Keratinocyte (primary cell): ENCODE measurements around the gene TMEM31. TPM values are rescaled to one million over a fixed set of nuclear protein-coding genes. Genes with fewer than 3 reads are reported as not detected.

Experiments used
- DNase-seq: peaks from one replicate; pipeline ENCODE4 v3.0.0-alpha.2; 2011; ENCODE audit warnings: low read depth, missing footprints, low spot score
- FAIRE-seq: peaks from 2 replicates; lab custom pipeline; 2011; peaks lifted over from hg19 to GRCh38; lab: Jason Lieb, UNC
- H2AFZ ChIP-seq: 2 replicates; pipeline ENCODE4 v1.6.0; 2012; ENCODE audit warnings: low read length, control low read depth, inconsistent platforms; ENCODE audit not compliant: control insufficient read depth
- H3K27ac ChIP-seq: 2 replicates; pipeline ENCODE4 v1.5.1; 2011; ENCODE audit warnings: low read length; ENCODE audit not compliant: control insufficient read depth, insufficient read depth
- H3K27me3 ChIP-seq: 3 replicates; pipeline ENCODE4 v1.6.0; 2011; ENCODE audit warnings: low read length; ENCODE audit not compliant: control insufficient read depth, insufficient read depth; ENCODE audit errors: extremely low read depth
- H3K36me3 ChIP-seq, 2 experiments: 2 replicates in 1 of 2; 3 replicates in 1 of 2; pipeline ENCODE4 v1.5.1; 2011; ENCODE audit warnings: low read length in 2 of 2, mild to moderate bottlenecking in 1 of 2; ENCODE audit not compliant: control insufficient read depth in 2 of 2, insufficient read depth in 2 of 2; ENCODE audit errors: extremely low read depth in 1 of 2
- H3K4me1 ChIP-seq: 3 replicates; pipeline ENCODE4 v1.5.1; 2011; ENCODE audit warnings: low read length; ENCODE audit not compliant: control insufficient read depth, insufficient read depth; ENCODE audit errors: extremely low read depth
- H3K4me2 ChIP-seq: 3 replicates; pipeline ENCODE4 v1.6.0; 2011; ENCODE audit warnings: low read depth, low read length; ENCODE audit not compliant: control insufficient read depth, insufficient read depth; ENCODE audit errors: extremely low read depth
- H3K4me3 ChIP-seq, 3 experiments: fragments of 200-600 bp in 1 of 3; sonication (generic) in 1 of 3; 2 replicates in 2 of 3; 3 replicates in 1 of 3; pipeline ENCODE4 v1.5.1; 2011 to 2016; ENCODE audit warnings: low read length in 3 of 3, mild to moderate bottlenecking in 3 of 3, control low read depth in 2 of 3, inconsistent platforms in 1 of 3, low read depth in 1 of 3, mixed read lengths in 1 of 3, mixed run types in 1 of 3, moderate library complexity in 1 of 3; ENCODE audit not compliant: control insufficient read depth in 2 of 3, insufficient read depth in 2 of 3; ENCODE audit errors: extremely low read depth in 1 of 3
- H3K79me2 ChIP-seq: 2 replicates; pipeline ENCODE4 v1.6.0; 2012; ENCODE audit warnings: low read length; ENCODE audit not compliant: control insufficient read depth, insufficient read depth
- H3K9ac ChIP-seq: 3 replicates; pipeline ENCODE4 v1.6.0; 2011; ENCODE audit warnings: low read length; ENCODE audit not compliant: control insufficient read depth, insufficient read depth; ENCODE audit errors: extremely low read depth
- H3K9me1 ChIP-seq: 3 replicates; pipeline ENCODE4 v1.6.0; 2011; ENCODE audit warnings: low read length; ENCODE audit not compliant: control insufficient read depth, insufficient read depth; ENCODE audit errors: extremely low read depth
- H3K9me3 ChIP-seq: 2 replicates; pipeline ENCODE4 v1.5.1; 2012; ENCODE audit warnings: low read depth, low read length; ENCODE audit not compliant: control insufficient read depth
- H4K20me1 ChIP-seq: 3 replicates; pipeline ENCODE4 v1.6.0; 2011; ENCODE audit warnings: low read length; ENCODE audit not compliant: control insufficient read depth, insufficient read depth; ENCODE audit errors: extremely low read depth
- EZH2 ChIP-seq: IDR thresholded peaks from one replicate; pipeline ENCODE4 v1.6.1; 2012; ENCODE audit warnings: inconsistent platforms, mild to moderate bottlenecking, low read length, moderate library complexity
- dilution Hi-C: fragments of 300-500 bp; cut with MboI; formaldehyde crosslinking; loops from one replicate; pipeline ENCODE4 v1.7.0; 2020; ENCODE audit warnings: low sequenced_read_pairs; ENCODE audit not compliant: extremely low pct_ligation_motif_present
- polyA minus RNA-seq, 3 experiments: library from RNA; depleted of rRNA, polyadenylated mRNA; stranded (reverse); fragments of >200 nt; gene quantifications; 1 replicate in 1 of 3; 2 replicates in 1 of 3; 3 replicates in 1 of 3; pipeline ENCODE4 v1.2.3, GENCODE V29; 2011
- polyA plus RNA-seq, 5 experiments: library from polyadenylated mRNA; depleted of rRNA in 3 of 5; stranded (reverse) in 3 of 5; stranded (forward) in 1 of 5; unstranded in 1 of 5; fragments of >200 nt; gene quantifications; 1 replicate in 1 of 5; 2 replicates in 3 of 5; 3 replicates in 1 of 5; pipeline versions ENCODE4 v1.2.1 to v1.2.3, GENCODE V29; 2011 to 2012; ENCODE audit warnings: missing spikeins in 2 of 5, low read depth in 1 of 5, low replicate concordance in 1 of 5
- TF ChIP-seq, protein P1 (sequence below), 3 experiments: IDR thresholded peaks in 1 of 3; conservative IDR thresholded peaks in 1 of 3; optimal IDR thresholded peaks in 1 of 3; 2 replicates in 2 of 3; 3 replicates in 1 of 3; pipeline versions ENCODE3 to v1.5.1; 2011; ENCODE audit warnings: low read length in 3 of 3, mild to moderate bottlenecking in 3 of 3, moderate library complexity in 2 of 3, control low read depth in 1 of 3, inconsistent platforms in 1 of 3; ENCODE audit not compliant: insufficient read depth in 2 of 3; ENCODE audit errors: extremely low read depth in 1 of 3

Gene TMEM31, protein sequence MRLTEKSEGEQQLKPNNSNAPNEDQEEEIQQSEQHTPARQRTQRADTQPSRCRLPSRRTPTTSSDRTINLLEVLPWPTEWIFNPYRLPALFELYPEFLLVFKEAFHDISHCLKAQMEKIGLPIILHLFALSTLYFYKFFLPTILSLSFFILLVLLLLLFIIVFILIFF
- polyA plus RNA-seq (not detected in 3 replicates), polyA minus RNA-seq (not detected in 3 replicates)
- not detected for polyA plus RNA-seq (2011; ENCODE audit: low read depth)
- polyA plus RNA-seq (2011; cell fraction: cytosol; rRNA removed): 0.16 TPM in 1 of 2 replicates, not detected in the other
- polyA plus RNA-seq (2011; cell fraction: nucleus; rRNA removed): not detected in 2 replicates
- 0.34 TPM in 1 of 2 replicates, not detected in the other for polyA plus RNA-seq (2012; ENCODE audit: low replicate concordance)
- not detected for polyA minus RNA-seq (2011; cell fraction: cytosol; rRNA and poly(A)+ RNA removed)
- not detected in 2 replicates for polyA minus RNA-seq (2011; cell fraction: nucleus; rRNA and poly(A)+ RNA removed)

DNA sequence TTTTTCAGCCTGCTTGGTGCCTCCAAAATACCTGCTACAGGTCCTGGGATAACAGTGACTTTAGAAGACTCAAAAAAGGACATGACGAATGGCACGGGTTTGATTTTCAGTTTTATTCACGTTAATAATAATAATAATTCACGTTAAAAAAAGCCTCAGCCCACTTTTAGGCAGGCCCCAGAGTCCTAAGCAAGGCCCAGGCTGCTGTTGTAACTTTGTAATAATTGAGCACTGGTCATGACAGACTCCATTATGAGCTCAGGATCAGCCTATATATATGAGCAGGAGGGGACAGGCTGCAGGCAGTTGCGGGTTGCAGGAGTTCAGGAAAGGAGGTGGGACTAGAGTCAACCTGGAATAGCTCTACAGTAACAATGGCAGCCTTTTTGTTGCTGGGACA, at the start of gene TMEM31:
Gene TMEM31, plus strand, starts transcription at position 301 of the 400 bp plus-strand sequence. CDS start 1,350 bp downstream, outside the sequence.
- no peaks in the 10 kb centered on the region for H3K79me2 ChIP-seq
- H2AFZ ChIP-seq: no peak within 1 kb of the TSS
- H4K20me1 ChIP-seq: no peaks in the 10 kb centered on the region
- H3K9me3 ChIP-seq: no peaks in the 10 kb centered on the region
- no peaks in the 10 kb centered on the region for H3K4me1 ChIP-seq
- TF ChIP-seq, protein P1, sequence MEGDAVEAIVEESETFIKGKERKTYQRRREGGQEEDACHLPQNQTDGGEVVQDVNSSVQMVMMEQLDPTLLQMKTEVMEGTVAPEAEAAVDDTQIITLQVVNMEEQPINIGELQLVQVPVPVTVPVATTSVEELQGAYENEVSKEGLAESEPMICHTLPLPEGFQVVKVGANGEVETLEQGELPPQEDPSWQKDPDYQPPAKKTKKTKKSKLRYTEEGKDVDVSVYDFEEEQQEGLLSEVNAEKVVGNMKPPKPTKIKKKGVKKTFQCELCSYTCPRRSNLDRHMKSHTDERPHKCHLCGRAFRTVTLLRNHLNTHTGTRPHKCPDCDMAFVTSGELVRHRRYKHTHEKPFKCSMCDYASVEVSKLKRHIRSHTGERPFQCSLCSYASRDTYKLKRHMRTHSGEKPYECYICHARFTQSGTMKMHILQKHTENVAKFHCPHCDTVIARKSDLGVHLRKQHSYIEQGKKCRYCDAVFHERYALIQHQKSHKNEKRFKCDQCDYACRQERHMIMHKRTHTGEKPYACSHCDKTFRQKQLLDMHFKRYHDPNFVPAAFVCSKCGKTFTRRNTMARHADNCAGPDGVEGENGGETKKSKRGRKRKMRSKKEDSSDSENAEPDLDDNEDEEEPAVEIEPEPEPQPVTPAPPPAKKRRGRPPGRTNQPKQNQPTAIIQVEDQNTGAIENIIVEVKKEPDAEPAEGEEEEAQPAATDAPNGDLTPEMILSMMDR (optimal IDR thresholded peaks at IDR 0.05 in 1 of 3, IDR thresholded peaks at IDR 0.05 in 1 of 3, conservative IDR thresholded peaks at IDR 0.05 in 1 of 3; ENCODE audit: extremely low read depth in 1 of 3, insufficient read depth in 2 of 3, low read length in 3 of 3): no peak
- no peak for TF ChIP-seq EZH2
- H3K27ac ChIP-seq: no peak within 1 kb of the TSS
- FAIRE-seq (no peak), DNase-seq (no peak)
- no peak within 1 kb of the TSS for H3K9ac ChIP-seq
- no peak within 1 kb of the TSS for H3K4me3 ChIP-seq
- H3K27me3 ChIP-seq: no peaks in the 10 kb centered on the region
- no peaks in the 10 kb centered on the region for H3K9me1 ChIP-seq
- no peak within 1 kb of the TSS for H3K4me2 ChIP-seq
- dilution Hi-C loops: no loop called here
- no peaks in the 10 kb centered on the region for H3K36me3 ChIP-seq

GRCh38 chrX:103663981-103664762, 46.5 kb upstream of the TMEM31 start:
- no peak for FAIRE-seq
- no peak overlapping the region for H2AFZ ChIP-seq

More at GRCh38 chrX:103663981-103664762, 46.5 kb upstream of the TMEM31 start:
- no peaks in the 10 kb centered on the region for H3K36me3 ChIP-seq
- H3K27ac ChIP-seq: no peak overlapping the region
- H3K79me2 ChIP-seq: no peaks in the 10 kb centered on the region
- H3K4me1 ChIP-seq: no peaks in the 10 kb centered on the region
- no peak for DNase-seq
- no peaks in the 10 kb centered on the region for H3K9me1 ChIP-seq
- H3K4me3 ChIP-seq: no peak overlapping the region
- H3K27me3 ChIP-seq: peaks cover 11% of the 10 kb centered on the region
- dilution Hi-C loops: no loop called here
- H3K4me2 ChIP-seq: no peak overlapping the region
- H3K9ac ChIP-seq: no peak overlapping the region
- H3K9me3 ChIP-seq: no peaks in the 10 kb centered on the region
- H4K20me1 ChIP-seq: no peaks in the 10 kb centered on the region
- TF ChIP-seq, protein P1 (optimal IDR thresholded peaks at IDR 0.05 in 1 of 3, IDR thresholded peaks at IDR 0.05 in 1 of 3, conservative IDR thresholded peaks at IDR 0.05 in 1 of 3; ENCODE audit: extremely low read depth in 1 of 3, insufficient read depth in 2 of 3, low read length in 3 of 3): no peak
- no peak for TF ChIP-seq EZH2
